Measurements from ENCODE around the gene DNASE1L2. TPM values are rescaled to one million over a fixed set of nuclear protein-coding genes. Genes with fewer than 3 reads are reported as not detected.

Gene DNASE1L2
- total RNA-seq, 2 donors from 2014 or later: 0.35 to 1.3 TPM

DNA sequence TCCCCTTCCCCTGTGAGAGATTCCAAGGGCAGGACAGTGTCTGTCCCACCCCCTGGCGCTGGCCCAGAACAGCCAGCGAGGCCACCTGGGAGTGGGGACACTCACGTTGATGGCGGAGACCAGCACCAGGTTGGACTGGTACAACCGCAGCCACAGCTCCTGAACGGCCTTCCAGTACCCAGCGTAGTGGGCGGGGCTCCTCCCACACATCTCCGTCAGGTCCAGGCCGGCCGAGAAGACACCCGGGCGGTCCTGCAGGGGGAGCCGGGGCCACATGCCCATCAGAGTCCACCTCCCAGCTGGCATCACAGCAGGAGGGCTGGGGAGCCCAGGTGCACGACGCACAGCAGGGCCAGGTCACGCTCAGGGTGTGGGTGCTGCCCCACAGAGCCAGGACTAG lies 8.1 kb downstream of the DNASE1L2 start:
- no peaks in the 10 kb centered on the region for H3K9me3 ChIP-seq (ENCODE audit: control insufficient read depth, low read length)
- no peaks in the 10 kb centered on the region for H3K4me1 ChIP-seq (ENCODE audit: control insufficient read depth, insufficient read depth, low read length)
- WGBS, 2 experiments (ENCODE audit: insufficient coverage in 1 of 2, insufficient read length in 1 of 2): 94 to 97% methylated on average over 10 to 17 of the region's 17 CpGs
- H3K27me3 Mint-ChIP-seq (ENCODE audit: insufficient read depth): no peaks in the 10 kb centered on the region
- H3K4me3 Mint-ChIP-seq: no peak overlapping the region
- no peak overlapping the region for H3K27ac ChIP-seq (ENCODE audit: low read depth, low read length)
- H3K4me3 ChIP-seq (ENCODE audit: low read length): no peak overlapping the region
- H3K27ac Mint-ChIP-seq: no peak overlapping the region
- peaks cover 48% of the 10 kb centered on the region for H3K36me3 Mint-ChIP-seq (ENCODE audit: low read depth)
- no peaks in the 10 kb centered on the region for H3K9me3 Mint-ChIP-seq
- TF ChIP-seq, protein P1, sequence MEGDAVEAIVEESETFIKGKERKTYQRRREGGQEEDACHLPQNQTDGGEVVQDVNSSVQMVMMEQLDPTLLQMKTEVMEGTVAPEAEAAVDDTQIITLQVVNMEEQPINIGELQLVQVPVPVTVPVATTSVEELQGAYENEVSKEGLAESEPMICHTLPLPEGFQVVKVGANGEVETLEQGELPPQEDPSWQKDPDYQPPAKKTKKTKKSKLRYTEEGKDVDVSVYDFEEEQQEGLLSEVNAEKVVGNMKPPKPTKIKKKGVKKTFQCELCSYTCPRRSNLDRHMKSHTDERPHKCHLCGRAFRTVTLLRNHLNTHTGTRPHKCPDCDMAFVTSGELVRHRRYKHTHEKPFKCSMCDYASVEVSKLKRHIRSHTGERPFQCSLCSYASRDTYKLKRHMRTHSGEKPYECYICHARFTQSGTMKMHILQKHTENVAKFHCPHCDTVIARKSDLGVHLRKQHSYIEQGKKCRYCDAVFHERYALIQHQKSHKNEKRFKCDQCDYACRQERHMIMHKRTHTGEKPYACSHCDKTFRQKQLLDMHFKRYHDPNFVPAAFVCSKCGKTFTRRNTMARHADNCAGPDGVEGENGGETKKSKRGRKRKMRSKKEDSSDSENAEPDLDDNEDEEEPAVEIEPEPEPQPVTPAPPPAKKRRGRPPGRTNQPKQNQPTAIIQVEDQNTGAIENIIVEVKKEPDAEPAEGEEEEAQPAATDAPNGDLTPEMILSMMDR (conservative IDR thresholded peaks at IDR 0.05): peak; percentile 57
- no peak overlapping the region for H3K9ac ChIP-seq (ENCODE audit: extremely low read depth, low read length, poor library complexity, severe bottlenecking)
- DNase-seq: no peak
- H3K27me3 ChIP-seq (ENCODE audit: control insufficient read depth, insufficient read depth, low read length, poor library complexity, severe bottlenecking): no peaks in the 10 kb centered on the region
- no peaks in the 10 kb centered on the region for H3K4me1 Mint-ChIP-seq
- peaks cover 56% of the 10 kb centered on the region for H3K36me3 ChIP-seq (ENCODE audit: control insufficient read depth, insufficient read depth, low read length)

DNA sequence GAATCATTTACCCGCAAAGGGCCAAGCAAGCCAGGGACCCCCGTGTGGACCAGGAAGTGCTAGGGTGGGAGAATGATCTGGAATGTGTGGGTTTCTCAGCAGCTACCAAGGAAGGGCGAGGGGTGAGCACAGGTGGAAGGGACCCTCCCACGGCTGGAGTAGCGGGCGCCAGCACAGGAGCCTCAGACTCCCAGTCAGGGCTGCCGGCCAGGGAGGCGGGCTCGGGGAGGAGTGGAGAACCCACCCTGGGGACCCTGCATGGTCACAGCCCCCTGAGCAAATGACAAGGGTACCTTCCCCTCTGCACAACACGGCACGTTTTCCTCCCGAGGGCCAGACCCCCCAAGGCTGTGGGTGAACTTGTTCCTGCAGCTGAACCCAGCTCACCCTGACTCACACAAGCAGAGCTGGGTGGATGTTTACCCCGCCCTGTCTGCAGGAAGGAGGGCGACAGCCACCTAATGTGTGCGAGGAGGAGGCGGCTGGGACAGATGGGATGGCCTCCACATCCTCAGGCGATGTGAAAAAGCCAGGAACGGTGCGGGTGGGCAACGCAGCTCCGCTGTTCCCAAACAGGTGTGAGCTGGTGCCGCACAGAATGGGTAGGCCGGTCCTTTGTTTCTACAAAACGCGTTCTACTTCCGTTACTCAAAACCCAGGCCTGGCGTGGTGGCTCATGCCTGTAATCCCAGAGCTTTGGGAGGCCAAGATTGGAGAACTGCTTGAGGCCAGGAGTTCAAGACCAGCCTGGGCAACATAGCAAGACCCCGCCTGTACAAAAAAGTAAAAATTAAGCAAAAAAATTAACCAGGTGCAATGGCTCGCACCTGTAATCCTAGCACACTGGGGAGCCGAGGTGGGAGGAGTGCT lies 8.9 kb downstream of the DNASE1L2 start:
- 95% methylated on average over 29 to 30 of the region's 30 CpGs for WGBS, 2 experiments (ENCODE audit: insufficient coverage in 1 of 2, insufficient read length in 1 of 2)
- Histone ChIP-seq H3K27me3 (ENCODE audit: control insufficient read depth, insufficient read depth, low read length, poor library complexity, severe bottlenecking) (no peaks in the 10 kb centered on the region), H3K9me3 (ENCODE audit: control insufficient read depth, low read length) (no peaks in the 10 kb centered on the region), H3K36me3 (ENCODE audit: control insufficient read depth, insufficient read depth, low read length) (peaks cover 57% of the 10 kb centered on the region), H3K27ac (ENCODE audit: low read depth, low read length) (no peak overlapping the region), H3K9ac (ENCODE audit: extremely low read depth, low read length, poor library complexity, severe bottlenecking) (no peak overlapping the region), H3K4me1 (ENCODE audit: control insufficient read depth, insufficient read depth, low read length) (no peaks in the 10 kb centered on the region), H3K4me3 (ENCODE audit: low read length) (no peak overlapping the region)
- peaks cover 48% of the 10 kb centered on the region for H3K36me3 Mint-ChIP-seq (ENCODE audit: low read depth)
- H3K27me3 Mint-ChIP-seq (ENCODE audit: insufficient read depth): no peaks in the 10 kb centered on the region
- H3K9me3 Mint-ChIP-seq: peaks cover 2% of the 10 kb centered on the region
- no peak overlapping the region for H3K4me3 Mint-ChIP-seq
- H3K27ac Mint-ChIP-seq: no peak overlapping the region
- no peak for DNase-seq
- TF ChIP-seq, protein P1 (conservative IDR thresholded peaks at IDR 0.05): no peak
- H3K4me1 Mint-ChIP-seq: no peaks in the 10 kb centered on the region

DNA sequence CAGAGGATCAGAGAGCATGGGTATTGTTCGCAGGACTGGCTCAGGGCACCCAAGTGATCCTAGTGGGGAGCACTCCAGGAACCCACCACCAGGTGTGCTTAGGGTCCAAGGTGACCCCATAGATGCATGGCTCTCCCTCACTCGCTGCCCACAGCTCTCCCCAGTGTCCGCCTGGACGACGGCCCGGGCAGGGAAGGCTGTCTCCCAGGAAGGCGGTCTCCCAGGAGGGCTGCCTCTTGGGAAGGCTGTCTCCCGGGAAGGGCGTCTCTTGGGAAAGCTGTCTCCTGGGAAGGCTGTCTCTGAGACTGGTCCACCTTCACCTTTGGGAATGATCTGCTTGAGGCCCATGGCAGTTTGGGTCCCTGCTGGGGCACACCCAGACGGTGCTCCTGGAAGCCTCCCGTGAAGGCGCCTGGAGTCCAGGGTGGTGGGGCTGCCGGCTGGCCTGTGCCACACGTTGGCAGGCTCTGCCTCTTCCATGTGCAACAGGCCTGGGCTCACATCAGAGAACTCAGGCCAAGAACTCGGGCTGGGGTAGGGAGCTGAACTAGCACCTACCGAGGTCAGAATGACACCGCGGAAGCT lies 10.1 kb downstream of the DNASE1L2 start:
- Histone ChIP-seq H3K36me3 (ENCODE audit: control insufficient read depth, insufficient read depth, low read length) (peaks cover 57% of the 10 kb centered on the region), H3K4me3 (ENCODE audit: low read length) (no peak overlapping the region), H3K9ac (ENCODE audit: extremely low read depth, low read length, poor library complexity, severe bottlenecking) (no peak overlapping the region), H3K27me3 (ENCODE audit: control insufficient read depth, insufficient read depth, low read length, poor library complexity, severe bottlenecking) (no peaks in the 10 kb centered on the region), H3K9me3 (ENCODE audit: control insufficient read depth, low read length) (no peaks in the 10 kb centered on the region), H3K4me1 (ENCODE audit: control insufficient read depth, insufficient read depth, low read length) (no peaks in the 10 kb centered on the region), H3K27ac (ENCODE audit: low read depth, low read length) (no peak overlapping the region)
- DNase-seq: no peak
- Mint-ChIP-seq H3K27ac (no peak overlapping the region), H3K4me1 (no peaks in the 10 kb centered on the region), H3K36me3 (ENCODE audit: low read depth) (peaks cover 48% of the 10 kb centered on the region), H3K4me3 (no peak overlapping the region), H3K27me3 (ENCODE audit: insufficient read depth) (no peaks in the 10 kb centered on the region), H3K9me3 (peaks cover 2% of the 10 kb centered on the region)
- TF ChIP-seq, protein P1 (conservative IDR thresholded peaks at IDR 0.05): no peak
- 93 to 97% methylated on average over 12 to 18 of the region's 18 CpGs for WGBS, 2 experiments (ENCODE audit: insufficient coverage in 1 of 2, insufficient read length in 1 of 2)
